Fibroblast of lung (primary cell): ENCODE measurements around the gene DSC1.

Experiments
- EZH2 ChIP-seq: IDR thresholded peaks from 2 replicates; pipeline ENCODE4 v1.5.1; 2012; ENCODE audit warnings: low read length, control low read depth, mild to moderate bottlenecking; ENCODE audit errors: missing control alignments
- TF ChIP-seq, protein P1 (sequence below), 2 donors: IDR thresholded peaks in 1 of 2; conservative IDR thresholded peaks in 1 of 2; 1 replicate in 1 of 2; 2 replicates in 1 of 2; pipeline ENCODE4 v1.5.1; 2011 to 2012; ENCODE audit warnings: low read length in 2 of 2, control low read depth in 1 of 2, inconsistent platforms in 1 of 2, low read depth in 1 of 2, mild to moderate bottlenecking in 1 of 2

DNA sequence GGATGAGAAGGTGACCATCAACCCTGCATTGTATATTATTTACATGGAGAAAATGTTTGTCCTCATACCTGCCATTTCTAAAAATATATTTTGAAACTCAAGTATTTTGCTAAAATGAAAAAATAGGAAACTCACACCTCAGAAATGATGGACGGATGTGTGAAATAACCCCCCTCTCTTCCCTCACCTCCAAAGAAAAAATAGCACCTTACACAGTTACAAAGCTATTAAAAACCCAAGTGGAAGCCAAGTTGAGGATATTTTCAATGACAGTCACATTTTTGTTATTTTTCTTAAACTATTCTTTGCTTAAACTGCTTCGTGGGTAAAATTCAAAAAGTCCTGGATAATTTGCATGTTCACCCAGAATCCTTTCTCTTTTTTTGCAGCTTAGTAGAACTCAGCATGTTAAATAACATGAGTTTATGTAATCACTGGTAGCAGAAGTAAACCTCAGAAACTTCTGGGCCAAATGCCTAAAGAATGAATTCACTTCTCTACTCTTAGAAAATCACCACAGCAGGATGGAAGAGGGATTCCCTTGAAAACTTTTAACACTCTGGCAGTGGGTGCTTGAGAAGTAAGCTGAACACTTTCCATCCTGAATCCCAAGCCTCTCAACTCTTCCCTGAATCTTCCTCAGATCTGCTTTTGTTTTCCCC is 768 bp downstream of the DSC1 start:
- TF ChIP-seq, protein P1, sequence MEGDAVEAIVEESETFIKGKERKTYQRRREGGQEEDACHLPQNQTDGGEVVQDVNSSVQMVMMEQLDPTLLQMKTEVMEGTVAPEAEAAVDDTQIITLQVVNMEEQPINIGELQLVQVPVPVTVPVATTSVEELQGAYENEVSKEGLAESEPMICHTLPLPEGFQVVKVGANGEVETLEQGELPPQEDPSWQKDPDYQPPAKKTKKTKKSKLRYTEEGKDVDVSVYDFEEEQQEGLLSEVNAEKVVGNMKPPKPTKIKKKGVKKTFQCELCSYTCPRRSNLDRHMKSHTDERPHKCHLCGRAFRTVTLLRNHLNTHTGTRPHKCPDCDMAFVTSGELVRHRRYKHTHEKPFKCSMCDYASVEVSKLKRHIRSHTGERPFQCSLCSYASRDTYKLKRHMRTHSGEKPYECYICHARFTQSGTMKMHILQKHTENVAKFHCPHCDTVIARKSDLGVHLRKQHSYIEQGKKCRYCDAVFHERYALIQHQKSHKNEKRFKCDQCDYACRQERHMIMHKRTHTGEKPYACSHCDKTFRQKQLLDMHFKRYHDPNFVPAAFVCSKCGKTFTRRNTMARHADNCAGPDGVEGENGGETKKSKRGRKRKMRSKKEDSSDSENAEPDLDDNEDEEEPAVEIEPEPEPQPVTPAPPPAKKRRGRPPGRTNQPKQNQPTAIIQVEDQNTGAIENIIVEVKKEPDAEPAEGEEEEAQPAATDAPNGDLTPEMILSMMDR (conservative IDR thresholded peaks at IDR 0.05 in 1 of 2, IDR thresholded peaks at IDR 0.05 in 1 of 2; ENCODE audit: low read depth in 1 of 2, low read length in 2 of 2) = no peak
- no peak for TF ChIP-seq EZH2
